ENCODE measurements around the gene RAB44. TPM values are rescaled to one million over a fixed set of nuclear protein-coding genes. Genes with fewer than 3 reads are reported as not detected.

RAB44 gene
- total and polyA plus RNA-seq, 2 of the 4 experiments (the other 2 are of a cell fraction), result 0.03 TPM; not detected in 1

- Histone ChIP-seq H2AFZ (replicated peaks; ENCODE audit: low read length, poor library complexity) (no peak overlapping the region), H3K4me2 (ENCODE audit: low read depth, low read length) (no peak overlapping the region), H4K5ac (ENCODE audit: low read depth, low read length) (no peak overlapping the region), H2BK20ac (ENCODE audit: low read depth, low read length) (no peak overlapping the region), H3K9me1 (ENCODE audit: insufficient read depth, low read length) (no peaks in the 10 kb centered on the region; the same call in 1 of the 2 replicates), H3K9ac (ENCODE audit: low read depth, low read length) (no peak overlapping the region), H2AK5ac (ENCODE audit: low read depth, low read length) (no peak overlapping the region), H4K8ac (ENCODE audit: low read depth in 2 of 2, low read length in 2 of 2) (no peak overlapping the region), H2BK5ac (ENCODE audit: low read depth, low read length, poor library complexity, severe bottlenecking) (no peak overlapping the region), H3K4me1 (ENCODE audit: control insufficient read depth, insufficient read depth, low read length) (no peaks in the 10 kb centered on the region), H3K23ac (ENCODE audit: low read depth, low read length) (no peak overlapping the region), H3K27ac (ENCODE audit: insufficient read depth, low read length) (no peak overlapping the region), H3K18ac (ENCODE audit: low read depth, low read length) (no peak overlapping the region), H3K14ac (replicated peaks; ENCODE audit: low read depth, low read length) (no peak overlapping the region), H3K4me3 (ENCODE audit: insufficient read depth, low read depth, low read length) (no peak overlapping the region), H4K91ac (ENCODE audit: insufficient read depth, low read depth, low read length) (no peak overlapping the region), H3K79me1 (ENCODE audit: low read depth in 1 of 2, low read length in 2 of 2) (no peaks in the 10 kb centered on the region), H4K20me1 (ENCODE audit: insufficient read depth, low read length) (no peaks in the 10 kb centered on the region), H2BK120ac (ENCODE audit: low read depth, low read length) (no peak overlapping the region), H3K36me3 (ENCODE audit: control insufficient read depth, insufficient read depth, low read length) (no peaks in the 10 kb centered on the region), H3K9me3 (ENCODE audit: control insufficient read depth, insufficient read depth, low read length) (no peaks in the 10 kb centered on the region), H2BK15ac (ENCODE audit: low read depth, low read length) (no peak overlapping the region), H3K4ac (ENCODE audit: low read depth, low read length) (no peak overlapping the region), H3K27me3 (ENCODE audit: control insufficient read depth, insufficient read depth, low read length) (peaks cover 42% of the 10 kb centered on the region), H3K56ac (ENCODE audit: extremely low read depth, insufficient read depth, low read length) (no peak overlapping the region), H2AK9ac (replicated peaks; ENCODE audit: low read depth, low read length, poor library complexity) (no peak overlapping the region)
- DNase-seq (no peak), ATAC-seq (ENCODE audit: low read depth) (no peak)
- POLR2A ChIA-PET (ENCODE audit: unreplicated experiment), result no interaction called here
- intact Hi-C loops (cut with micrococcal nuclease), result no loop called here
- BruUV-seq (replicated peaks), result no TSS peak
- WGBS, 2 experiments (ENCODE audit: extremely low coverage in 2 of 2, insufficient read length in 1 of 2), result 59% methylated on average over 7 of the region's 8 CpGs; no CpG with 5 or more reads in 1 of the 2 experiments
- TF ChIP-seq FOS (IDR thresholded peaks at IDR 0.05; ENCODE audit: low read depth, low read length) (no peak), MAFK (IDR thresholded peaks at IDR 0.05; ENCODE audit: low read depth, low read length) (no peak), CEBPB (IDR thresholded peaks at IDR 0.05; ENCODE audit: low read depth, low read length) (no peak), MAZ (IDR thresholded peaks at IDR 0.05; ENCODE audit: borderline replicate concordance, low read depth, low read length) (no peak), RCOR1 (IDR thresholded peaks at IDR 0.05; ENCODE audit: insufficient replicate concordance, low read length) (no peak), RFX5 (IDR thresholded peaks at IDR 0.05; ENCODE audit: low read depth, low read length) (no peak), NFE2L2 (IDR thresholded peaks at IDR 0.05; ENCODE audit: low read depth, low read length) (no peak), CHD1 (IDR thresholded peaks at IDR 0.05; ENCODE audit: low read depth, low read length) (no peak), USF2 (IDR thresholded peaks at IDR 0.05; ENCODE audit: low read depth, low read length) (no peak), MXI1 (IDR thresholded peaks at IDR 0.05; ENCODE audit: borderline replicate concordance, low read depth, low read length) (no peak), POLR2A (IDR thresholded peaks at IDR 0.05; ENCODE audit: low read depth, low read length) (no peak), SMC3 (IDR thresholded peaks at IDR 0.05; ENCODE audit: low read depth, low read length) (no peak), RAD21 (IDR thresholded peaks at IDR 0.05; ENCODE audit: low read length) (no peak)
- TF ChIP-seq, protein P1, sequence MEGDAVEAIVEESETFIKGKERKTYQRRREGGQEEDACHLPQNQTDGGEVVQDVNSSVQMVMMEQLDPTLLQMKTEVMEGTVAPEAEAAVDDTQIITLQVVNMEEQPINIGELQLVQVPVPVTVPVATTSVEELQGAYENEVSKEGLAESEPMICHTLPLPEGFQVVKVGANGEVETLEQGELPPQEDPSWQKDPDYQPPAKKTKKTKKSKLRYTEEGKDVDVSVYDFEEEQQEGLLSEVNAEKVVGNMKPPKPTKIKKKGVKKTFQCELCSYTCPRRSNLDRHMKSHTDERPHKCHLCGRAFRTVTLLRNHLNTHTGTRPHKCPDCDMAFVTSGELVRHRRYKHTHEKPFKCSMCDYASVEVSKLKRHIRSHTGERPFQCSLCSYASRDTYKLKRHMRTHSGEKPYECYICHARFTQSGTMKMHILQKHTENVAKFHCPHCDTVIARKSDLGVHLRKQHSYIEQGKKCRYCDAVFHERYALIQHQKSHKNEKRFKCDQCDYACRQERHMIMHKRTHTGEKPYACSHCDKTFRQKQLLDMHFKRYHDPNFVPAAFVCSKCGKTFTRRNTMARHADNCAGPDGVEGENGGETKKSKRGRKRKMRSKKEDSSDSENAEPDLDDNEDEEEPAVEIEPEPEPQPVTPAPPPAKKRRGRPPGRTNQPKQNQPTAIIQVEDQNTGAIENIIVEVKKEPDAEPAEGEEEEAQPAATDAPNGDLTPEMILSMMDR (conservative IDR thresholded peaks at IDR 0.05; ENCODE audit: low read depth, low read length), result no peak
- dilution Hi-C loops (cut with HindIII; ENCODE audit: low sequenced_read_pairs, unreplicated experiment), result no loop called here
- in situ Hi-C loops (cut with MboI; ENCODE audit: low sequenced_read_pairs), result no loop called here
- CTCF ChIA-PET, result interaction anchor here (1.3 kb wide), 1 partner anchor 15 kb away, joined by 8 read pairs; no protein-coding TSS in a partner anchor
These were observed 84.0 kb downstream of the RAB44 start for GRCh38 chr6:36781669-36782068.

All from IMR-90 (cell line).